ENCODE data around the gene HDAC5.

HDAC5 gene

GRCh38 chr17:44071198-44071520 lies 52.3 kb downstream of the HDAC5 start:
- H3K4me1 ChIP-seq (ENCODE audit: insufficient read depth, low read length, poor library complexity, severe bottlenecking): peaks cover 18% of the 10 kb centered on the region
- H3K9ac ChIP-seq (ENCODE audit: low read depth, low read length, poor library complexity, severe bottlenecking): peak overlapping the region; percentile 85
- H3K9me2 ChIP-seq (replicated peaks; ENCODE audit: low read depth, low read length): no peaks in the 10 kb centered on the region
- H2AFZ ChIP-seq (ENCODE audit: low read length): peak overlapping the region; percentile 87
- H3K4me2 ChIP-seq (ENCODE audit: low read depth, low read length, poor library complexity, severe bottlenecking): peak overlapping the region; percentile 89
- peaks cover 2% of the 10 kb centered on the region; the same call in 1 of the 2 replicates for H3K36me3 ChIP-seq (ENCODE audit: insufficient read depth, low read length)
- H3K4me3 ChIP-seq (ENCODE audit: low read length, poor library complexity, severe bottlenecking): peak overlapping the region; percentile 82
- TF ChIP-seq EZH2phosphoT487 (IDR thresholded peaks at IDR 0.05; ENCODE audit: borderline replicate concordance): no peak
- TF ChIP-seq CTCF (conservative IDR thresholded peaks at IDR 0.05; ENCODE audit: low read length): no peak
- H3K79me2 ChIP-seq (ENCODE audit: insufficient read depth, low read length): peaks cover 34% of the 10 kb centered on the region
- no peaks in the 10 kb centered on the region for H4K20me1 ChIP-seq (ENCODE audit: insufficient read depth, low read length, poor library complexity, severe bottlenecking)
- no peaks in the 10 kb centered on the region for H3K27me3 ChIP-seq (ENCODE audit: insufficient read depth, low read length, poor library complexity, severe bottlenecking)
- H3K9me3 ChIP-seq (ENCODE audit: insufficient read depth, low read depth, low read length): no peaks in the 10 kb centered on the region
- 0 out of 2 replicates have a peak, but pooled peaks cover 5% of the 10 kb centered on the region for H3F3A ChIP-seq (ENCODE audit: low read depth)

- Histone ChIP-seq H3K27me3 (ENCODE audit: insufficient read depth, low read length, poor library complexity, severe bottlenecking) (no peaks in the 10 kb centered on the region), H4K20me1 (ENCODE audit: insufficient read depth, low read length, poor library complexity, severe bottlenecking) (peaks cover 5% of the 10 kb centered on the region), H3K9ac (ENCODE audit: low read depth, low read length, poor library complexity, severe bottlenecking) (peak within 1 kb of the TSS; percentile 87), H3K79me2 (ENCODE audit: insufficient read depth, low read length) (peaks cover 40% of the 10 kb centered on the region), H3K9me2 (replicated peaks; ENCODE audit: low read depth, low read length) (no peaks in the 10 kb centered on the region), H3K4me3 (ENCODE audit: low read length, poor library complexity, severe bottlenecking) (peak within 1 kb of the TSS; percentile 82), H3K36me3 (ENCODE audit: insufficient read depth, low read length) (no peaks in the 10 kb centered on the region), H2AFZ (ENCODE audit: low read length) (peak within 1 kb of the TSS; percentile 87), H3K4me1 (ENCODE audit: insufficient read depth, low read length, poor library complexity, severe bottlenecking) (peaks cover 18% of the 10 kb centered on the region), H3K9me3 (ENCODE audit: insufficient read depth, low read depth, low read length) (no peaks in the 10 kb centered on the region), H3K4me2 (ENCODE audit: low read depth, low read length, poor library complexity, severe bottlenecking) (peak within 1 kb of the TSS; percentile 95), H3F3A (ENCODE audit: low read depth) (0 out of 2 replicates have a peak, but pooled peaks cover 5% of the 10 kb centered on the region)
- TF ChIP-seq EZH2phosphoT487 (IDR thresholded peaks at IDR 0.05; ENCODE audit: borderline replicate concordance): no peak
- no peak for TF ChIP-seq CTCF (conservative IDR thresholded peaks at IDR 0.05; ENCODE audit: low read length)
Observed at GRCh38 chr17:44070455-44071197, 52.8 kb downstream of the HDAC5 start, which contains the start of gene G6PC3. Gene G6PC3, plus strand, starts transcription at chr17:44070735. Its CDS starts 231 bp downstream, at chr17:44070966.

GRCh38 chr17:44069974-44070454 lies 53.4 kb downstream of the HDAC5 start:
- peaks cover 46% of the 10 kb centered on the region for H3K79me2 ChIP-seq (ENCODE audit: insufficient read depth, low read length)
- H3K4me2 ChIP-seq (ENCODE audit: low read depth, low read length, poor library complexity, severe bottlenecking): peak overlapping the region; percentile 95
- H3K9me3 ChIP-seq (ENCODE audit: insufficient read depth, low read depth, low read length): no peaks in the 10 kb centered on the region
- peaks cover 21% of the 10 kb centered on the region for H3K4me1 ChIP-seq (ENCODE audit: insufficient read depth, low read length, poor library complexity, severe bottlenecking)
- H3K27me3 ChIP-seq (ENCODE audit: insufficient read depth, low read length, poor library complexity, severe bottlenecking): no peaks in the 10 kb centered on the region
- H3F3A ChIP-seq (ENCODE audit: low read depth): 0 out of 2 replicates have a peak, but pooled peaks cover 5% of the 10 kb centered on the region
- peaks cover 11% of the 10 kb centered on the region for H4K20me1 ChIP-seq (ENCODE audit: insufficient read depth, low read length, poor library complexity, severe bottlenecking)
- peak overlapping the region; percentile 87 for H3K9ac ChIP-seq (ENCODE audit: low read depth, low read length, poor library complexity, severe bottlenecking)
- TF ChIP-seq EZH2phosphoT487 (IDR thresholded peaks at IDR 0.05; ENCODE audit: borderline replicate concordance) (no peak), CTCF (conservative IDR thresholded peaks at IDR 0.05; ENCODE audit: low read length) (no peak)
- no peaks in the 10 kb centered on the region for H3K9me2 ChIP-seq (replicated peaks; ENCODE audit: low read depth, low read length)
- H2AFZ ChIP-seq (ENCODE audit: low read length): peak overlapping the region; percentile 68
- H3K4me3 ChIP-seq (ENCODE audit: low read length, poor library complexity, severe bottlenecking): peak overlapping the region; percentile 82
- no peaks in the 10 kb centered on the region for H3K36me3 ChIP-seq (ENCODE audit: insufficient read depth, low read length)

Data from Loucy (cell line).